Measurements from ENCODE around the gene AFP. TPM values are rescaled to one million over a fixed set of nuclear protein-coding genes. Genes with fewer than 3 reads are reported as not detected.

The AFP gene
- total and polyA plus RNA-seq, 2 of the 13 experiments (the other 11 are each of a cell fraction or from before 2014, with no cell fraction given), result 9,434 to 13,105 TPM

DNA sequence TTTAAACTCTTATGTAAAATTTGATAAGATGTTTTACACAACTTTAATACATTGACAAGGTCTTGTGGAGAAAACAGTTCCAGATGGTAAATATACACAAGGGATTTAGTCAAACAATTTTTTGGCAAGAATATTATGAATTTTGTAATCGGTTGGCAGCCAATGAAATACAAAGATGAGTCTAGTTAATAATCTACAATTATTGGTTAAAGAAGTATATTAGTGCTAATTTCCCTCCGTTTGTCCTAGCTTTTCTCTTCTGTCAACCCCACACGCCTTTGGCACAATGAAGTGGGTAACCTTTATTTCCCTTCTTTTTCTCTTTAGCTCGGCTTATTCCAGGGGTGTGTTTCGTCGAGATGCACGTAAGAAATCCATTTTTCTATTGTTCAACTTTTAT is 32.0 kb upstream of the AFP start, which contains the start of gene ALB (continued):
- TF ChIP-seq, protein P1, sequence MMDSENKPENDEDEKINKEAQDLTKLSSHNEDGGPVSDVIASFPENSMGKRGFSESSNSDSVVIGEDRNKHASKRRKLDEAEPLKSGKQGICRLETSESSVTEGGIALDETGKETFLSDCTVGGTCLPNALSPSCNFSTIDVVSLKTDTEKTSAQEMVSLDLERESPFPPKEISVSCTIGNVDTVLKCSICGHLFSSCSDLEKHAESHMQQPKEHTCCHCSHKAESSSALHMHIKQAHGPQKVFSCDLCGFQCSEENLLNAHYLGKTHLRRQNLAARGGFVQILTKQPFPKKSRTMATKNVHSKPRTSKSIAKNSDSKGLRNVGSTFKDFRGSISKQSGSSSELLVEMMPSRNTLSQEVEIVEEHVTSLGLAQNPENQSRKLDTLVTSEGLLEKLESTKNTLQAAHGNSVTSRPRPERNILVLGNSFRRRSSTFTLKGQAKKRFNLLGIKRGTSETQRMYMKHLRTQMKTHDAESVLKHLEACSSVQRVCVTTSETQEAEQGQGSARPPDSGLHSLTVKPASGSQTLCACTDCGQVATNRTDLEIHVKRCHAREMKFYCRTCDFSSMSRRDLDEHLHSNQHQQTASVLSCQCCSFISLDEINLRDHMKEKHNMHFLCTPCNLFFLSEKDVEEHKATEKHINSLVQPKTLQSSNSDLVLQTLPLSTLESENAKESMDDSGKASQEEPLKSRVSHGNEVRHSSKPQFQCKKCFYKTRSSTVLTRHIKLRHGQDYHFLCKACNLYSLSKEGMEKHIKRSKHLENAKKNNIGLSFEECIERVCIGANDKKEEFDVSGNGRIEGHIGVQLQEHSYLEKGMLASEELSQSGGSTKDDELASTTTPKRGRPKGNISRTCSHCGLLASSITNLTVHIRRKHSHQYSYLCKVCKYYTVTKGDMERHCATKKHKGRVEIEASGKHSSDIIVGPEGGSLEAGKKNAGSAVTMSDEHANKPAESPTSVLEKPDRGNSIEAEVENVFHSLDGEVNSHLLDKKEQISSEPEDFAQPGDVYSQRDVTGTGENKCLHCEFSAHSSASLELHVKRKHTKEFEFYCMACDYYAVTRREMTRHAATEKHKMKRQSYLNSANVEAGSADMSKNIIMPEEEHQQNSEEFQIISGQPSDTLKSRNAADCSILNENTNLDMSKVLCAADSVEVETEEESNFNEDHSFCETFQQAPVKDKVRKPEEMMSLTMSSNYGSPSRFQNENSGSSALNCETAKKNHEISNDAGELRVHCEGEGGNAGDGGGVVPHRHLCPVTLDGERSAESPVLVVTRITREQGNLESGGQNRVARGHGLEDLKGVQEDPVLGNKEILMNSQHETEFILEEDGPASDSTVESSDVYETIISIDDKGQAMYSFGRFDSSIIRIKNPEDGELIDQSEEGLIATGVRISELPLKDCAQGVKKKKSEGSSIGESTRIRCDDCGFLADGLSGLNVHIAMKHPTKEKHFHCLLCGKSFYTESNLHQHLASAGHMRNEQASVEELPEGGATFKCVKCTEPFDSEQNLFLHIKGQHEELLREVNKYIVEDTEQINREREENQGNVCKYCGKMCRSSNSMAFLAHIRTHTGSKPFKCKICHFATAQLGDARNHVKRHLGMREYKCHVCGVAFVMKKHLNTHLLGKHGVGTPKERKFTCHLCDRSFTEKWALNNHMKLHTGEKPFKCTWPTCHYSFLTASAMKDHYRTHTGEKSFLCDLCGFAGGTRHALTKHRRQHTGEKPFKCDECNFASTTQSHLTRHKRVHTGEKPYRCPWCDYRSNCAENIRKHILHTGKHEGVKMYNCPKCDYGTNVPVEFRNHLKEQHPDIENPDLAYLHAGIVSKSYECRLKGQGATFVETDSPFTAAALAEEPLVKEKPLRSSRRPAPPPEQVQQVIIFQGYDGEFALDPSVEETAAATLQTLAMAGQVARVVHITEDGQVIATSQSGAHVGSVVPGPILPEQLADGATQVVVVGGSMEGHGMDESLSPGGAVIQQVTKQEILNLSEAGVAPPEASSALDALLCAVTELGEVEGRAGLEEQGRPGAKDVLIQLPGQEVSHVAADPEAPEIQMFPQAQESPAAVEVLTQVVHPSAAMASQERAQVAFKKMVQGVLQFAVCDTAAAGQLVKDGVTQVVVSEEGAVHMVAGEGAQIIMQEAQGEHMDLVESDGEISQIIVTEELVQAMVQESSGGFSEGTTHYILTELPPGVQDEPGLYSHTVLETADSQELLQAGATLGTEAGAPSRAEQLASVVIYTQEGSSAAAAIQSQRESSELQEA (CRISPR knock-in tag; IDR thresholded peaks at IDR 0.05; ENCODE audit: not compliant biosample characterization), result no peak
- peak; percentile 88 for TF ChIP-seq TAF1 (CRISPR knock-in tag; IDR thresholded peaks at IDR 0.05)
- TF ChIP-seq ZNF644 (CRISPR knock-in tag; IDR thresholded peaks at IDR 0.05; ENCODE audit: low read depth), result no peak
- no peak for TF ChIP-seq KLF13 (CRISPR knock-in tag; IDR thresholded peaks at IDR 0.05)
- no peak for TF ChIP-seq SOX13 (IDR thresholded peaks at IDR 0.05)
- peak in 1 of 2 experiments; percentile 78; a peak in 2 of 4 replicates for TF ChIP-seq SOX13 (CRISPR knock-in tag; conservative IDR thresholded peaks at IDR 0.05 in 1 of 2, IDR thresholded peaks at IDR 0.05 in 1 of 2)
- TF ChIP-seq, protein P2, sequence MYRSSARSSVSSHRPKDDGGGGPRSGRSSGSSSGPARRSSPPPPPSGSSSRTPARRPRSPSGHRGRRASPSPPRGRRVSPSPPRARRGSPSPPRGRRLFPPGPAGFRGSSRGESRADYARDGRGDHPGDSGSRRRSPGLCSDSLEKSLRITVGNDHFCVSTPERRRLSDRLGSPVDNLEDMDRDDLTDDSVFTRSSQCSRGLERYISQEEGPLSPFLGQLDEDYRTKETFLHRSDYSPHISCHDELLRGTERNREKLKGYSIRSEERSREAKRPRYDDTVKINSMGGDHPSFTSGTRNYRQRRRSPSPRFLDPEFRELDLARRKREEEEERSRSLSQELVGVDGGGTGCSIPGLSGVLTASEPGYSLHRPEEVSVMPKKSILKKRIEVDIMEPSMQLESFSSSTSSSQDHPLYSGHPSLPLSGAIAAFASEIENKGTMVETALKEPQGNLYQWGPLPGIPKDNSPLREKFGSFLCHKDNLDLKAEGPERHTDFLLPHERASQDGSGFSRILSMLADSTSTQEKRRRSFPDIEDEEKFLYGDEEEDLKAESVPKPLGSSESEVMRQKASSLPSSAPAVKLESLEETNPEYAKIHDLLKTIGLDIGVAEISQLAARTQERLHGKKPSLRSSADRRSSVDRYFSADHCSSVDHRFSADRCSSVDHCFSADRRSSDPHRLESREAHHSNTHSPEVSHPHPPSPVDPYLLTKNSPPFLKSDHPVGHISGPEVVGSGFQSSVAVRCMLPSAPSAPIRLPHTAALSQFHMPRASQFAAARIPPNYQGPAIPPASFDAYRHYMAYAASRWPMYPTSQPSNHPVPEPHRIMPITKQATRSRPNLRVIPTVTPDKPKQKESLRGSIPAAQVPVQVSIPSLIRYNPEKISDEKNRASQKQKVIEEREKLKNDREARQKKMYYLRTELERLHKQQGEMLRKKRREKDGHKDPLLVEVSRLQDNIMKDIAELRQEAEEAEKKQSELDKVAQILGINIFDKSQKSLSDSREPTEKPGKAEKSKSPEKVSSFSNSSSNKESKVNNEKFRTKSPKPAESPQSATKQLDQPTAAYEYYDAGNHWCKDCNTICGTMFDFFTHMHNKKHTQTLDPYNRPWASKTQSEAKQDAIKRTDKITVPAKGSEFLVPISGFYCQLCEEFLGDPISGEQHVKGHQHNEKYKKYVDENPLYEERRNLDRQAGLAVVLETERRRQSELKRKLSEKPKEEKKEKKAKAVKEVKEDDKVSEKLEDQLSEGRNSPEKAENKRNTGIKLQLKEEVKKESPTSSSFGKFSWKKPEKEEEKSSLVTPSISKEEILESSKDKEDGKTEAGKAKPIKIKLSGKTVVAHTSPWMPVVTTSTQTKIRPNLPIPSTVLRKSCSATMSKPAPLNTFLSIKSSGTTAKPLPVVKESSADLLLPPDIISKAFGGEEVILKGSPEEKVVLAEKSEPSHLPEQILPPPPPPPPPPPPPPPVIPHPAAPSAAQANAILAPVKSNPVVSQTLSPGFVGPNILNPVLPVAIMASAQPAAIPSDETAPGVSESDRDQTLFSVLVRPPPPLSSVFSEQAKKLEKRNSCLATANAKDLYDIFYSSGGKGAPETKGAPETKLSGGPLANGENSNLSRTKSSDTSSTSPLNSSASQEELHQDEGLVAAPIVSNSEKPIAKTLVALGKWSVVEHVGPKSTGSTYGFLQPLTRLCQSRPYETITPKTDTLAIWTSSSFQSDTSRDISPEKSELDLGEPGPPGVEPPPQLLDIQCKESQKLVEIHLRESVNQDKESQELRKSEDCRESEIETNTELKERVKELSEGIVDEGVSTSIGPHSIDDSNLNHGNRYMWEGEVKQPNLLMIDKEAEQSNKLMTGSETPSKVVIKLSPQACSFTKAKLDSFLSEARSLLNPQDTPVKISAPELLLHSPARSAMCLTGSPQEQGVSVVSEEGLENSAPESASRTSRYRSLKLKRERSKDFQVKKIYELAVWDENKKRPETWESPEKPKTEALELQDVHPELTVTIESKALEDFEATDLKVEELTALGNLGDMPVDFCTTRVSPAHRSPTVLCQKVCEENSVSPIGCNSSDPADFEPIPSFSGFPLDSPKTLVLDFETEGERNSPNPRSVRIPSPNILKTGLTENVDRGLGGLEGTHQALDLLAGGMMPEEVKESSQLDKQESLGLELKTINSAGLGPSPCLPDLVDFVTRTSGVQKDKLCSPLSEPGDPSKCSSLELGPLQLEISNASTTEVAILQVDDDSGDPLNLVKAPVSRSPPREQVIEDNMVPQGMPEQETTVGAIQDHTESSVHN (CRISPR knock-in tag; IDR thresholded peaks at IDR 0.05), result no peak
- TF ChIP-seq FIP1L1 (IDR thresholded peaks at IDR 0.05; ENCODE audit: borderline replicate concordance, insufficient read depth, low read depth, low read length), result no peak
- TF ChIP-seq SPEN (CRISPR knock-in tag; IDR thresholded peaks at IDR 0.05; ENCODE audit: low read depth), result no peak
- no peak for TF ChIP-seq XBP1 (CRISPR knock-in tag; IDR thresholded peaks at IDR 0.05)
- TF ChIP-seq ZNF570 (CRISPR knock-in tag; IDR thresholded peaks at IDR 0.05; ENCODE audit: borderline replicate concordance), result no peak
- TF ChIP-seq, protein P3, sequence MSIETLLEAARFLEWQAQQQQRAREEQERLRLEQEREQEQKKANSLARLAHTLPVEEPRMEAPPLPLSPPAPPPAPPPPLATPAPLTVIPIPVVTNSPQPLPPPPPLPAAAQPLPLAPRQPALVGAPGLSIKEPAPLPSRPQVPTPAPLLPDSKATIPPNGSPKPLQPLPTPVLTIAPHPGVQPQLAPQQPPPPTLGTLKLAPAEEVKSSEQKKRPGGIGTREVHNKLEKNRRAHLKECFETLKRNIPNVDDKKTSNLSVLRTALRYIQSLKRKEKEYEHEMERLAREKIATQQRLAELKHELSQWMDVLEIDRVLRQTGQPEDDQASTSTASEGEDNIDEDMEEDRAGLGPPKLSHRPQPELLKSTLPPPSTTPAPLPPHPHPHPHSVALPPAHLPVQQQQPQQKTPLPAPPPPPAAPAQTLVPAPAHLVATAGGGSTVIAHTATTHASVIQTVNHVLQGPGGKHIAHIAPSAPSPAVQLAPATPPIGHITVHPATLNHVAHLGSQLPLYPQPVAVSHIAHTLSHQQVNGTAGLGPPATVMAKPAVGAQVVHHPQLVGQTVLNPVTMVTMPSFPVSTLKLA (IDR thresholded peaks at IDR 0.05), result no peak
